ENCODE measurements around the gene ADAM8. TPM values are rescaled to one million over a fixed set of nuclear protein-coding genes. Genes with fewer than 3 reads are reported as not detected.

The ADAM8 gene
- total and polyA plus RNA-seq, 2 donors (not counting 1 experiment from before 2014, with no cell fraction given) = 116 to 196 TPM

GRCh38 chr10:133216776-133217175 lies 59.9 kb downstream of the ADAM8 start:
- no peaks in the 10 kb centered on the region for H3K36me3 ChIP-seq (replicated peaks in 1 of 2; ENCODE audit: control extremely low read depth in 1 of 2, control insufficient read depth in 1 of 2, extremely low read depth in 1 of 2, insufficient read depth in 2 of 2, low read length in 1 of 2)
- 87% methylated on average over 23 of the region's 26 CpGs for WGBS (ENCODE audit: insufficient coverage)
- H3K9ac ChIP-seq (ENCODE audit: low read length) = no peak overlapping the region
- peaks cover 0 to 13% (median 2%) of the 10 kb centered on the region in 4 experiments for H3K27me3 ChIP-seq (replicated peaks in 1 of 4; ENCODE audit: control extremely low read depth in 1 of 4, control insufficient read depth in 3 of 4, insufficient read depth in 4 of 4, low read length in 3 of 4)
- no peak overlapping the region for H3K27ac ChIP-seq (ENCODE audit: low read length in 2 of 2)
- no peak overlapping the region for H2AFZ ChIP-seq (ENCODE audit: insufficient read depth, low read depth, low read length, poor library complexity, severe bottlenecking)
- no peaks in the 10 kb centered on the region for H3K79me2 ChIP-seq (ENCODE audit: control insufficient read depth, insufficient read depth, low read length)
- intact Hi-C loops (cut with micrococcal nuclease) = no loop called here
- Mint-ChIP-seq H3K9me3 (ENCODE audit: insufficient read depth) (no peaks in the 10 kb centered on the region), H3K27ac (no peak overlapping the region), H3K4me3 (no peak overlapping the region), H3K27me3 (peaks cover 26% of the 10 kb centered on the region), H3K4me1 (no peaks in the 10 kb centered on the region)
- ATAC-seq (ENCODE audit: low read depth) (no peak), DNase-seq (no peak)
- ChIA-PET POLR2A (no interaction called here), CTCF (no interaction called here)
- H3K4me1 ChIP-seq (ENCODE audit: control insufficient read depth in 2 of 2, insufficient read depth in 2 of 2, low read length in 2 of 2) = no peaks in the 10 kb centered on the region
- TF ChIP-seq CTCF (IDR thresholded peaks at IDR 0.05) (no peak), EZH2 (IDR thresholded peaks at IDR 0.05; ENCODE audit: borderline replicate concordance, insufficient read depth, low read depth, low read length, poor library complexity, severe bottlenecking) (no peak)
- no peaks in the 10 kb centered on the region for H4K20me1 ChIP-seq (ENCODE audit: control insufficient read depth, insufficient read depth, low read length, poor library complexity, severe bottlenecking)
- no peak overlapping the region for H3K4me2 ChIP-seq (replicated peaks; ENCODE audit: low read depth, low read length, poor library complexity, severe bottlenecking)
- no peak overlapping the region for H3K4me3 ChIP-seq (ENCODE audit: control extremely low read depth in 1 of 5, extremely low read depth in 1 of 5, insufficient read depth in 1 of 5, low read depth in 2 of 5, low read length in 4 of 5)
- peaks cover 0 to 4% (median 0%) of the 10 kb centered on the region in 3 donors for H3K9me3 ChIP-seq (ENCODE audit: control extremely low read depth in 1 of 3, control insufficient read depth in 2 of 3, insufficient read depth in 1 of 3, low read length in 2 of 3)

GRCh38 chr10:133215586-133215985 lies 61.1 kb downstream of the ADAM8 start:
- ChIA-PET POLR2A (no interaction called here), CTCF (no interaction called here)
- Histone ChIP-seq H2AFZ (ENCODE audit: insufficient read depth, low read depth, low read length, poor library complexity, severe bottlenecking) (no peak overlapping the region), H3K4me2 (replicated peaks; ENCODE audit: low read depth, low read length, poor library complexity, severe bottlenecking) (no peak overlapping the region), H3K9ac (ENCODE audit: low read length) (no peak overlapping the region), H3K36me3 (replicated peaks in 1 of 2; ENCODE audit: control extremely low read depth in 1 of 2, control insufficient read depth in 1 of 2, extremely low read depth in 1 of 2, insufficient read depth in 2 of 2, low read length in 1 of 2) (no peaks in the 10 kb centered on the region), H3K4me3 (ENCODE audit: control extremely low read depth in 1 of 5, extremely low read depth in 1 of 5, insufficient read depth in 1 of 5, low read depth in 2 of 5, low read length in 4 of 5) (no peak overlapping the region), H3K27me3 (replicated peaks in 1 of 4; ENCODE audit: control extremely low read depth in 1 of 4, control insufficient read depth in 3 of 4, insufficient read depth in 4 of 4, low read length in 3 of 4) (peaks cover 0 to 10% (median 2%) of the 10 kb centered on the region in 4 experiments), H4K20me1 (ENCODE audit: control insufficient read depth, insufficient read depth, low read length, poor library complexity, severe bottlenecking) (no peaks in the 10 kb centered on the region), H3K79me2 (ENCODE audit: control insufficient read depth, insufficient read depth, low read length) (no peaks in the 10 kb centered on the region), H3K27ac (ENCODE audit: low read length in 2 of 2) (no peak overlapping the region), H3K9me3 (ENCODE audit: control extremely low read depth in 1 of 3, control insufficient read depth in 2 of 3, insufficient read depth in 1 of 3, low read length in 2 of 3) (peaks cover 0 to 4% (median 0%) of the 10 kb centered on the region in 3 donors), H3K4me1 (ENCODE audit: control insufficient read depth in 2 of 2, insufficient read depth in 2 of 2, low read length in 2 of 2) (no peaks in the 10 kb centered on the region)
- intact Hi-C loops (cut with micrococcal nuclease) = no loop called here
- no peak for TF ChIP-seq CTCF (IDR thresholded peaks at IDR 0.05)
- no peak for TF ChIP-seq EZH2 (IDR thresholded peaks at IDR 0.05; ENCODE audit: borderline replicate concordance, insufficient read depth, low read depth, low read length, poor library complexity, severe bottlenecking)
- H3K9me3 Mint-ChIP-seq (ENCODE audit: insufficient read depth) = no peaks in the 10 kb centered on the region
- no peak for DNase-seq
- WGBS (ENCODE audit: insufficient coverage) = 94% methylated on average over 27 of the region's 27 CpGs
- ATAC-seq (ENCODE audit: low read depth) = no peak
- H3K27me3 Mint-ChIP-seq = peaks cover 17% of the 10 kb centered on the region
- H3K4me3 Mint-ChIP-seq = no peak overlapping the region
- no peak overlapping the region for H3K27ac Mint-ChIP-seq
- H3K4me1 Mint-ChIP-seq = no peaks in the 10 kb centered on the region
